K562 (cell line): ENCODE results near the gene TBC1D5.

Experiments
- ELK1 ChIP-seq: sonication (generic); formaldehyde crosslinking; IDR thresholded peaks from 2 replicates; pipeline ENCODE4 v1.8.1; 2022; ENCODE audit warnings: missing genetic modification reagents
- HOMEZ ChIP-seq: fragments of 250-450 bp; sonication (Bioruptor Pico); IDR thresholded peaks from 2 replicates; pipeline ENCODE4 v1.4.0; 2020; ENCODE audit warnings: mild to moderate bottlenecking, moderate library complexity
- MAX ChIP-seq: sonication (generic); formaldehyde crosslinking; IDR thresholded peaks from 2 replicates; pipeline ENCODE4 v1.9.0; 2022; ENCODE audit warnings: mild to moderate bottlenecking, missing genetic modification reagents
- MTA2 ChIP-seq: fragments of 450-650 bp; IDR thresholded peaks from 2 replicates; pipeline ENCODE4 v1.6.1; 2016; ENCODE audit warnings: low read depth
- PHB2 ChIP-seq: fragments of 450-650 bp; IDR thresholded peaks from 2 replicates; pipeline ENCODE4 v1.6.1; 2017; ENCODE audit warnings: low read depth
- POLR2A ChIP-seq: fragments of 450-650 bp; conservative IDR thresholded peaks from 2 replicates; pipeline ENCODE4 v1.6.1; 2016
- RB1 ChIP-seq: fragments of 450-650 bp; IDR thresholded peaks from 2 replicates; pipeline ENCODE4 v1.6.1; 2017; ENCODE audit warnings: low read depth, mild to moderate bottlenecking
- ZKSCAN1 ChIP-seq: fragments of 150-350 bp; IDR thresholded peaks from 2 replicates; pipeline ENCODE4 v1.6.1; 2016; ENCODE audit warnings: low read depth, low read length
- ZZZ3 ChIP-seq: fragments of 450-650 bp; IDR thresholded peaks from 2 replicates; pipeline ENCODE4 v1.6.1; 2016; ENCODE audit warnings: antibody characterized with exemption, mild to moderate bottlenecking, moderate library complexity

DNA sequence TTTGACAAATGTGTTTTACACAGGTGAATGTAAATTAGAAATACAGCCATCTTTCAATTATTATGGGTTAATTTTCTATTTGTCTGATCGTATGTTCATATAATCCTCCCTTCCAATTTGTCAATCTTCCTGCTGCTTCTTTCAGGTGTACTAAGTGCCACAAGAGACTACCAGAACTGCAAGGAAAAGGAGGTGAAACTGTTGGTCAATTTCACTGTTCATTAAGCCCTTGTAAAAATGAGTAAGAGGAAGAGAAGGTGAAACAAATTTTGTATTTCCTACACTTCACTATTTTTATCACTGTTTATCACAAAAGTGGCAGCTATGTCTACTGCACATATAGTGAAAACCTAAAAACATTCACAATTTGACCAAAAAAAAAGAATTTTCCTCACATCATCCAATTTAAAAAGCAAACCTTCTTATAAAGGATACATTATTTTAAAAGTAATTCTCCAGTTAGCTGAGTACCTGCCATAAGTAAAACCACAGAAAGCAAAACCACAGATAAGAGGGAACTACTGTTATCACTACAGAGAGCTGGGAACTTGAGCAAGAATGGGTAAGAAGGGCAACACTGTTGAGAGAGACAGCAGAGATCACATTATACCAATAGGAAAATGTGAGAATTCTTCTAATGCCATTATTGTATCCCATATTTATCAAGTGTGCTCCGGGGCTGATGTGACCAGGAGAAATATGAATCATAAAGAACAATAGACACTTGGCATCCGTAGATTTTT, 163.0 kb downstream of the TBC1D5 start:
- TF ChIP-seq MTA2 (no peak), HOMEZ (CRISPR knock-in tag) (no peak), ELK1 (CRISPR knock-in tag) (no peak), ZZZ3 (no peak), PHB2 (no peak), POLR2A (no peak), ZKSCAN1 (no peak), MAX (CRISPR knock-in tag) (no peak), RB1 (no peak)
